ENCODE measurements around the gene SCFD2. TPM values are rescaled to one million over a fixed set of nuclear protein-coding genes. Genes with fewer than 3 reads are reported as not detected.
"Not testable (repeated sequence)": the region's sequence is repeated elsewhere in the genome, so short reads cannot be mapped to it uniquely, and the experiment has no call there.

Gene SCFD2
- total and polyA plus RNA-seq, 4 donors, result 4.3 to 28.8 (median 7.4) TPM

GRCh38 chr4:52994567-52994966 lies 371.3 kb downstream of the SCFD2 start:
- Histone ChIP-seq H3K4me3 (ENCODE audit: low read depth in 1 of 3, low read length in 3 of 3) (no peak overlapping the region), H3K4me1 (ENCODE audit: control insufficient read depth in 4 of 4, insufficient read depth in 4 of 4, low read length in 3 of 4) (no peaks in the 10 kb centered on the region), H3K9ac (ENCODE audit: low read depth in 1 of 2, low read length in 2 of 2) (no peak overlapping the region), H3K9me3 (ENCODE audit: control insufficient read depth in 4 of 4, low read length in 3 of 4) (no peaks in the 10 kb centered on the region), H3K27ac (ENCODE audit: low read depth in 1 of 2, low read length in 2 of 2) (no peak overlapping the region), H3K27me3 (ENCODE audit: control insufficient read depth in 4 of 4, insufficient read depth in 4 of 4, low read length in 3 of 4) (no peaks in the 10 kb centered on the region), H3K36me3 (ENCODE audit: control insufficient read depth in 4 of 4, insufficient read depth in 3 of 4, low read depth in 1 of 4, low read length in 3 of 4) (no peaks in the 10 kb centered on the region)
- no peak for DNase-seq (ENCODE audit: low spot score)
- 90% methylated on average over 4 of the region's 4 CpGs for WGBS
- TF ChIP-seq SP1 (IDR thresholded peaks at IDR 0.05), result no peak
- TF ChIP-seq FOXA1 (IDR thresholded peaks at IDR 0.05), result no peak
- TF ChIP-seq RXRA (IDR thresholded peaks at IDR 0.05), result no peak
- TF ChIP-seq GABPA (IDR thresholded peaks at IDR 0.05 in 1 of 2, conservative IDR thresholded peaks at IDR 0.05 in 1 of 2), result no peak
- no peak for TF ChIP-seq YY1 (IDR thresholded peaks at IDR 0.05)
- TF ChIP-seq CTCF (IDR thresholded peaks at IDR 0.05; ENCODE audit: low read depth, low read length, missing input control), result no peak
- TF ChIP-seq FOXA2 (IDR thresholded peaks at IDR 0.05), result no peak
- no peak for TF ChIP-seq ZBTB33 (IDR thresholded peaks at IDR 0.05)
- no peak for TF ChIP-seq EGR1 (IDR thresholded peaks at IDR 0.05; ENCODE audit: low read depth in 2 of 2)
- TF ChIP-seq TAF1 (conservative IDR thresholded peaks at IDR 0.05), result no peak
- no peak for TF ChIP-seq HNF4A (conservative IDR thresholded peaks at IDR 0.05)
- TF ChIP-seq ATF3 (IDR thresholded peaks at IDR 0.05), result no peak
- TF ChIP-seq MAX (IDR thresholded peaks at IDR 0.05), result no peak

- whole genome bisulfite sequencing, result 91% methylated on average over 6 of the region's 6 CpGs
- Histone ChIP-seq H3K27ac (ENCODE audit: low read depth in 1 of 2, low read length in 2 of 2) (no peak overlapping the region), H3K4me1 (ENCODE audit: control insufficient read depth in 4 of 4, insufficient read depth in 4 of 4, low read length in 3 of 4) (no peaks in the 10 kb centered on the region), H3K9me3 (ENCODE audit: control insufficient read depth in 4 of 4, low read length in 3 of 4) (no peaks in the 10 kb centered on the region), H3K36me3 (ENCODE audit: control insufficient read depth in 4 of 4, insufficient read depth in 3 of 4, low read depth in 1 of 4, low read length in 3 of 4) (no peaks in the 10 kb centered on the region), H3K9ac (ENCODE audit: low read depth in 1 of 2, low read length in 2 of 2) (no peak overlapping the region), H3K4me3 (ENCODE audit: low read depth in 1 of 3, low read length in 3 of 3) (no peak overlapping the region), H3K27me3 (ENCODE audit: control insufficient read depth in 4 of 4, insufficient read depth in 4 of 4, low read length in 3 of 4) (no peaks in the 10 kb centered on the region)
- no peak for TF ChIP-seq MAX (IDR thresholded peaks at IDR 0.05)
- TF ChIP-seq GABPA (IDR thresholded peaks at IDR 0.05 in 1 of 2, conservative IDR thresholded peaks at IDR 0.05 in 1 of 2), result no peak
- TF ChIP-seq SP1 (IDR thresholded peaks at IDR 0.05), result no peak
- TF ChIP-seq ATF3 (IDR thresholded peaks at IDR 0.05), result no peak
- no peak for TF ChIP-seq ZBTB33 (IDR thresholded peaks at IDR 0.05)
- no peak for TF ChIP-seq FOXA1 (IDR thresholded peaks at IDR 0.05)
- no peak for TF ChIP-seq REST (IDR thresholded peaks at IDR 0.05)
- no peak for TF ChIP-seq HNF4A (conservative IDR thresholded peaks at IDR 0.05)
- no peak for TF ChIP-seq YY1 (IDR thresholded peaks at IDR 0.05)
- no peak for DNase-seq (ENCODE audit: low spot score)
Measured at GRCh38 chr4:52993771-52994170, 372.1 kb downstream of the SCFD2 start.

- H3K9ac ChIP-seq (ENCODE audit: low read depth in 1 of 2, low read length in 2 of 2); H3K27ac ChIP-seq (ENCODE audit: low read depth in 1 of 2, low read length in 2 of 2); H3K36me3 ChIP-seq (ENCODE audit: control insufficient read depth in 4 of 4, insufficient read depth in 3 of 4, low read depth in 1 of 4, low read length in 3 of 4); H3K9me3 ChIP-seq (ENCODE audit: control insufficient read depth in 4 of 4, low read length in 3 of 4); DNase-seq (ENCODE audit: low spot score); H3K4me3 ChIP-seq (ENCODE audit: low read depth in 1 of 3, low read length in 3 of 3); H3K4me1 ChIP-seq (ENCODE audit: control insufficient read depth in 4 of 4, insufficient read depth in 4 of 4, low read length in 3 of 4); H3K27me3 ChIP-seq (ENCODE audit: control insufficient read depth in 4 of 4, insufficient read depth in 4 of 4, low read length in 3 of 4): not testable (repeated sequence)
- 96% methylated on average over 27 of the region's 27 CpGs for WGBS
Measured at GRCh38 chr4:52992551-52992950, 373.3 kb downstream of the SCFD2 start.
